ENCODE measurements around the gene IL17RD. TPM values are rescaled to one million over a fixed set of nuclear protein-coding genes. Genes with fewer than 3 reads are reported as not detected.
"Not testable (repeated sequence)": the region's sequence is repeated elsewhere in the genome, so short reads cannot be mapped to it uniquely, and the experiment has no call there.

Gene IL17RD
- total and polyA plus RNA-seq, 9 of the 15 experiments (the other 6 are each of a cell fraction or from before 2014, with no cell fraction given): under 0.01 to 0.09 (median 0.04) TPM; not detected in 4

GRCh38 chr3:57083266-57083995, 81.7 kb downstream of the IL17RD start:
- in situ Hi-C loops (cut with MboI); H2AFZ ChIP-seq (ENCODE audit: low read depth, low read length); H3K27me3 ChIP-seq (ENCODE audit: control insufficient read depth in 2 of 2, insufficient read depth in 2 of 2, low read length in 2 of 2); H3K4me3 ChIP-seq; CTCF ChIA-PET (ENCODE audit: low intra/inter-chr PET ratio); BruUV-seq (replicated peaks); DNase-seq (ENCODE audit: extremely low read depth in 1 of 4, low spot score in 3 of 4); H3K9me1 ChIP-seq (ENCODE audit: control insufficient read depth, insufficient read depth, low read length); H3K27ac ChIP-seq (ENCODE audit: extremely low read depth, low read depth, low read length); FAIRE-seq; ATAC-seq; H3K36me3 ChIP-seq (ENCODE audit: control insufficient read depth, insufficient read depth, low read length); H4K20me1 ChIP-seq (replicated peaks; ENCODE audit: control insufficient read depth, insufficient read depth, low read length); H3K4me2 ChIP-seq (ENCODE audit: insufficient read depth, low read length); H3K79me2 ChIP-seq (ENCODE audit: control insufficient read depth, insufficient read depth, low read length); H3K9me3 ChIP-seq (replicated peaks; ENCODE audit: control insufficient read depth, insufficient read depth, low read depth, low read length); intact Hi-C loops (cut with micrococcal nuclease); H3K9ac ChIP-seq (ENCODE audit: insufficient read depth in 1 of 2, low read depth in 2 of 2, low read length in 2 of 2): not testable (repeated sequence)
- H3K4me1 ChIP-seq (replicated peaks in 1 of 2; ENCODE audit: control insufficient read depth in 2 of 2, insufficient read depth in 2 of 2, low read length in 2 of 2): peaks cover 0 to 14% of the 10 kb centered on the region in 2 experiments; a peak in 3 of 5 replicates
- POLR2A ChIA-PET: interaction anchor here (0.6 kb wide), 1 partner anchor 8 kb away, joined by 3 read pairs; no protein-coding TSS in a partner anchor
- 28% methylated on average over 4 of the region's 16 CpGs for WGBS (ENCODE audit: insufficient coverage, low coverage, missing lambda C conversion rate)

- in situ Hi-C loops (cut with MboI): no loop called here
These were observed 82.7 kb downstream of the IL17RD start for GRCh38 chr3:57082481-57082880.

More at GRCh38 chr3:57082481-57082880, 82.7 kb downstream of the IL17RD start:
- Histone ChIP-seq H3K36me3 (ENCODE audit: control insufficient read depth, insufficient read depth, low read length) (no peaks in the 10 kb centered on the region), H3K4me3 (no peak overlapping the region), H3K79me2 (ENCODE audit: control insufficient read depth, insufficient read depth, low read length) (no peaks in the 10 kb centered on the region), H3K9me3 (replicated peaks; ENCODE audit: control insufficient read depth, insufficient read depth, low read depth, low read length) (no peaks in the 10 kb centered on the region), H3K27me3 (ENCODE audit: control insufficient read depth in 2 of 2, insufficient read depth in 2 of 2, low read length in 2 of 2) (no peaks in the 10 kb centered on the region), H4K20me1 (replicated peaks; ENCODE audit: control insufficient read depth, insufficient read depth, low read length) (no peaks in the 10 kb centered on the region), H3K4me1 (replicated peaks in 1 of 2; ENCODE audit: control insufficient read depth in 2 of 2, insufficient read depth in 2 of 2, low read length in 2 of 2) (peaks cover 0 to 17% of the 10 kb centered on the region in 2 experiments; a peak in 3 of 5 replicates), H3K27ac (ENCODE audit: extremely low read depth, low read depth, low read length) (no peak overlapping the region), H2AFZ (ENCODE audit: low read depth, low read length) (no peak overlapping the region), H3K4me2 (ENCODE audit: insufficient read depth, low read length) (no peak overlapping the region), H3K9ac (ENCODE audit: insufficient read depth in 1 of 2, low read depth in 2 of 2, low read length in 2 of 2) (no peak overlapping the region), H3K9me1 (ENCODE audit: control insufficient read depth, insufficient read depth, low read length) (no peaks in the 10 kb centered on the region)
- BruUV-seq (replicated peaks): no TSS peak
- DNase-seq (ENCODE audit: extremely low read depth in 1 of 4, low spot score in 3 of 4): no peak
- no peak for FAIRE-seq
- 53% methylated on average over 6 of the region's 6 CpGs for WGBS (ENCODE audit: insufficient coverage, low coverage, missing lambda C conversion rate)
- TF ChIP-seq HIVEP1 (CRISPR knock-in tag; IDR thresholded peaks at IDR 0.05) (no peak), NR0B1 (IDR thresholded peaks at IDR 0.05; ENCODE audit: partially characterized antibody) (no peak), RBM14 (IDR thresholded peaks at IDR 0.05; ENCODE audit: borderline replicate concordance, insufficient read depth, low read depth, low read length) (no peak), C11orf30 (IDR thresholded peaks at IDR 0.05; ENCODE audit: low read depth) (peak; percentile 45; the same call in 1 of the 2 replicates), ZNF316 (IDR thresholded peaks at IDR 0.05) (peak; percentile 65), MAFG (tag; conservative IDR thresholded peaks at IDR 0.05) (0 out of 2 replicates have a peak, but pooled peaks have one; percentile 20), ZNF23 (CRISPR knock-in tag; IDR thresholded peaks at IDR 0.05) (no peak)
- intact Hi-C loops (cut with micrococcal nuclease): no loop called here
- ChIA-PET CTCF (ENCODE audit: low intra/inter-chr PET ratio) (no interaction called here), POLR2A (no interaction called here)
- ATAC-seq: no peak

Data from K562 (cell line).